Progenitor cell of endocrine pancreas (in vitro differentiated cells): Measurements from ENCODE around the gene GGT5. TPM values are rescaled to one million over a fixed set of nuclear protein-coding genes. Genes with fewer than 3 reads are reported as not detected.
A peak's percentile ranks its signal among the peaks of the same experiment; 100 is the strongest.
"Not testable (repeated sequence)": the region's sequence is repeated elsewhere in the genome, so short reads cannot be mapped to it uniquely, and the experiment has no call there.

ENCODE experiments used
- DNase-seq: peaks from one replicate; pipeline ENCODE4 v3.0.0; 2021; ENCODE audit warnings: low spot score; ENCODE audit not compliant: unreplicated experiment
- H3K27ac Mint-ChIP-seq: 2 replicates; pipeline ENCODE4 v1.8.0; 2021; ENCODE audit warnings: mild to moderate bottlenecking, moderate library complexity, mixed read lengths
- H3K27me3 Mint-ChIP-seq: 2 replicates; pipeline ENCODE4 v1.8.0; 2021; ENCODE audit warnings: mixed read lengths
- H3K36me3 Mint-ChIP-seq: 2 replicates; pipeline ENCODE4 v1.8.0; 2022; ENCODE audit warnings: mixed read lengths; ENCODE audit not compliant: insufficient read depth
- H3K4me1 Mint-ChIP-seq: 2 replicates; pipeline ENCODE4 v1.8.0; 2021; ENCODE audit warnings: low read depth, mixed read lengths
- H3K4me3 Mint-ChIP-seq: 2 replicates; pipeline ENCODE4 v1.8.0; 2021; ENCODE audit warnings: low read depth, mild to moderate bottlenecking, moderate library complexity, mixed read lengths
- H3K9me3 Mint-ChIP-seq: 2 replicates; pipeline ENCODE4 v1.8.0; 2021; ENCODE audit warnings: low read depth, mixed read lengths
- total RNA-seq: library from RNA; stranded (reverse); gene quantifications from 2 replicates; pipeline ENCODE4 v1.2.1, GENCODE V29; 2021
- TF ChIP-seq, protein P1 (sequence below): fragments of 200-600 bp; sonication (generic); IDR thresholded peaks from one replicate; pipeline ENCODE4 v1.5.0; 2021; ENCODE audit warnings: antibody characterized with exemption, mild to moderate bottlenecking; ENCODE audit not compliant: unreplicated experiment

Gene GGT5
- total RNA-seq, 1 donor from 2014 or later, result not detected

DNA sequence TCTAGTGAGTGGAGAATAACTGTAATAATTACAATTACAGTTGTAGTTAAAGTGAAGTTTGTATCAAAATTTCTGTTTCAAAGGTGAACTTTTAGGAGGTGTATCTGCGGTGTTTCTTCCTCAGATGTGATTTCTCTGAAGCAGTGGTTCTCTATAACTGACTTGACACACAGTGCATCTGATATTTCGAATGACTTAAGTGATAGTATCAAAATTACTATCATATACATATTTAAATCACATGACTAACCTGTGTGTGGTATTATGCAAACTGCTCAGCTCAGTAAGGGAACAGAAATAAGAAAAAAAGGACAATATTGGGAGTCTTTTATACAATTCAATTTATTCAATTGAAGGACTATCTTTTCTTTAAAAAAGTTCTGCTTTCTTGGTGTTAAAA, 28.1 kb upstream of the GGT5 start:
- not testable (repeated sequence) for DNase-seq, H3K27ac Mint-ChIP-seq, H3K36me3 Mint-ChIP-seq, H3K27me3 Mint-ChIP-seq, H3K9me3 Mint-ChIP-seq, H3K4me3 Mint-ChIP-seq
- peaks cover 23% of the 10 kb centered on the region for H3K4me1 Mint-ChIP-seq

DNA sequence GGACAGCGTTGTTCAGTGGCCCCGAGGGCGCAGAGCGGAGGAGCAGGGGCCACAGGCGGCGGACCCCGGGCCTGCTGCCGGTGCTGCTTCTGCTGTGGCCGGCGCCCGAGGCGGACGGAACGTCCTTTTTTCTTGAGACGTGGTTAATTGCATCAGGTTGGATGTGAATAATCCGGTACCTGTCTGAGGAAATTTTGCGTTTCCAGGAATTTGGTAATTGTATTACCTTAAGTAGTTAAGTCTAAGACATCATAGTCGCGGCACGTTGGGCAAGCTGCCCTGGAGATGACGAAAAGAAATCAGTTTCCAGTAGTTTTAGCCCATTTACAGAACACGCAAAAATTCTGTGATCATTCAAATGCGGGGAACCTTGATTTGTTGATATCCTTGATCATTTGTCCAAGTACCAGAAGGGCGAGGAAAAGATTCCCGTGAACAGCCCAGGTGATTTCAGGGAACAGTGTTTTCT, 26.5 kb upstream of the GGT5 start:
- H3K36me3 Mint-ChIP-seq, result no peaks in the 10 kb centered on the region
- peak overlapping the region; percentile 89 for H3K27ac Mint-ChIP-seq
- peak overlapping the region; percentile 85 for H3K4me3 Mint-ChIP-seq
- peaks cover 23% of the 10 kb centered on the region for H3K4me1 Mint-ChIP-seq
- no peak for DNase-seq
- TF ChIP-seq, protein P1, sequence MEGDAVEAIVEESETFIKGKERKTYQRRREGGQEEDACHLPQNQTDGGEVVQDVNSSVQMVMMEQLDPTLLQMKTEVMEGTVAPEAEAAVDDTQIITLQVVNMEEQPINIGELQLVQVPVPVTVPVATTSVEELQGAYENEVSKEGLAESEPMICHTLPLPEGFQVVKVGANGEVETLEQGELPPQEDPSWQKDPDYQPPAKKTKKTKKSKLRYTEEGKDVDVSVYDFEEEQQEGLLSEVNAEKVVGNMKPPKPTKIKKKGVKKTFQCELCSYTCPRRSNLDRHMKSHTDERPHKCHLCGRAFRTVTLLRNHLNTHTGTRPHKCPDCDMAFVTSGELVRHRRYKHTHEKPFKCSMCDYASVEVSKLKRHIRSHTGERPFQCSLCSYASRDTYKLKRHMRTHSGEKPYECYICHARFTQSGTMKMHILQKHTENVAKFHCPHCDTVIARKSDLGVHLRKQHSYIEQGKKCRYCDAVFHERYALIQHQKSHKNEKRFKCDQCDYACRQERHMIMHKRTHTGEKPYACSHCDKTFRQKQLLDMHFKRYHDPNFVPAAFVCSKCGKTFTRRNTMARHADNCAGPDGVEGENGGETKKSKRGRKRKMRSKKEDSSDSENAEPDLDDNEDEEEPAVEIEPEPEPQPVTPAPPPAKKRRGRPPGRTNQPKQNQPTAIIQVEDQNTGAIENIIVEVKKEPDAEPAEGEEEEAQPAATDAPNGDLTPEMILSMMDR, result no peak
- no peaks in the 10 kb centered on the region for H3K9me3 Mint-ChIP-seq
- no peaks in the 10 kb centered on the region for H3K27me3 Mint-ChIP-seq

DNA sequence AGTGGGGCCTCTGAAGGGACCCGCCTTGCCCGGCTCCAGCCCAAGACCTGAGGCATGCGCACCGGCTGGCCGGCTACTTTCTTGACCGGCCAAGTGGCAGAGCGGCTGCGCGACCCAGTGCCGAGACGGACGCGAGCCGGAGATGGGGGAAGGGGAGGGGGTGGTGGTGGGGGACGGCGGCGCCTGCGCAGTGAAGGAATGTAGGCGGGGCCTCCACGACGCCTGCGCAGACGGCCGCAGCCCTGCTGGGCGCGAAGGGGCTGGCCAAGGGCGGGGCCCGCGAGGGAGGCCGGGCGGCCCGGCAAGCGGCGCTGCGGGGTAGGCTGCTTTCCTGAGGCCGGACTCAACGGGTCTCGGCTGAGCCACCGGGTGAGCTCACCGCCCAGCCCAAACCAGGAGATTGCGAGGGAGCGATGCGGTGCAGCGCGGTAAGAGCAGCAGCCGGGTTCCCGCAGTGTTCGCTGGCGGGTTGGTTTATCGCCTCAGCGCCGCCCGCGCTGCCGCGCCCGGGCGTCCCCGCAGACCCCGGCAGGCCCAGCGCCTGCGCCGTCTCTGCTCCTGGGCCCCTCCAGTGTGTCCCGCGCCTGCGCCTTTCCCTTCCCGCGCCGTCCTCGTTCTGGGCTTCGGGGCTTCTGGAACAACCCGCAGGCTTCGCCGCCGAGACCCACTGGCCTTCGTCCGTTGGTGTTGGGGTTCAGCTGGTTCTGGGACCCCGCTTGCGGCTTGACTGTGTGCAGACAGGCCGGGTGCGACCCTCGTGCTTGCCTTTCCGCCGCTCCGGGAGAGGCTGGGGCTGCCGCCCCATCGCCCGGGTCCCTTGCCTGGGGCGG, 25.9 kb upstream of the GGT5 start, which contains the start of gene SPECC1L:
SPECC1L (plus strand) TSS at position 276 of the 830 bp plus-strand sequence. CDS start 31,401 bp downstream, outside the sequence.
- peaks cover 23% of the 10 kb centered on the region for H3K4me1 Mint-ChIP-seq
- no peaks in the 10 kb centered on the region for H3K27me3 Mint-ChIP-seq
- no peaks in the 10 kb centered on the region for H3K9me3 Mint-ChIP-seq
- peak within 1 kb of the TSS; percentile 85 for H3K4me3 Mint-ChIP-seq
- H3K36me3 Mint-ChIP-seq, result no peaks in the 10 kb centered on the region
- peak; percentile 94 for DNase-seq
- TF ChIP-seq, protein P1, result peak; percentile 6
- peak within 1 kb of the TSS; percentile 93 for H3K27ac Mint-ChIP-seq

DNA sequence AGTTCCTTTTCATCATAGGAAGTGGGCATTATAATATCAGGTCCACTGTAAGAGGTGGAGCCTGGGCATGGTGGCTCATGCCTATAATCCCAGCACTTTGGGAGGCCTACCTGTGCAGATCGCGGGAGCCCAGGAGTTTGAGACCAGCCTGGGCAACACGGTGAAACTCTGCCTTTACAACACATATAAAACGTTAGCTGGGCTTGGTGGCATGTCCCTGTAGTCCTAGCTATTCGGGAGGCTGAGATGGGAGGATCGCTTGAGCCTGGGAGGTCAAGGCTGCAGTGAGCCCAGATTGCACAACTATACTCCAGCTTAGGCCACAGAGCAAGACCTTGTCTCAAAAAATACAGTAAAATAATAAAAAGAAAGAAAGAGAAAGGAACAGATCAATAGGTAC, 21.6 kb upstream of the GGT5 start:
- not testable (repeated sequence) for H3K27me3 Mint-ChIP-seq, H3K4me3 Mint-ChIP-seq, H3K27ac Mint-ChIP-seq, H3K36me3 Mint-ChIP-seq, DNase-seq, H3K9me3 Mint-ChIP-seq
- H3K4me1 Mint-ChIP-seq, result peaks cover 10% of the 10 kb centered on the region

- TF ChIP-seq, protein P1, result no peak
- H3K36me3 Mint-ChIP-seq, result no peaks in the 10 kb centered on the region
- H3K27ac Mint-ChIP-seq, result no peak overlapping the region
- no peak overlapping the region for H3K4me3 Mint-ChIP-seq
- H3K4me1 Mint-ChIP-seq, result peaks cover 10% of the 10 kb centered on the region
- H3K9me3 Mint-ChIP-seq, result no peaks in the 10 kb centered on the region
- no peaks in the 10 kb centered on the region for H3K27me3 Mint-ChIP-seq
- DNase-seq, result no peak
Measured at GRCh38 chr22:24265734-24266133, 20.9 kb upstream of the GGT5 start.

DNA sequence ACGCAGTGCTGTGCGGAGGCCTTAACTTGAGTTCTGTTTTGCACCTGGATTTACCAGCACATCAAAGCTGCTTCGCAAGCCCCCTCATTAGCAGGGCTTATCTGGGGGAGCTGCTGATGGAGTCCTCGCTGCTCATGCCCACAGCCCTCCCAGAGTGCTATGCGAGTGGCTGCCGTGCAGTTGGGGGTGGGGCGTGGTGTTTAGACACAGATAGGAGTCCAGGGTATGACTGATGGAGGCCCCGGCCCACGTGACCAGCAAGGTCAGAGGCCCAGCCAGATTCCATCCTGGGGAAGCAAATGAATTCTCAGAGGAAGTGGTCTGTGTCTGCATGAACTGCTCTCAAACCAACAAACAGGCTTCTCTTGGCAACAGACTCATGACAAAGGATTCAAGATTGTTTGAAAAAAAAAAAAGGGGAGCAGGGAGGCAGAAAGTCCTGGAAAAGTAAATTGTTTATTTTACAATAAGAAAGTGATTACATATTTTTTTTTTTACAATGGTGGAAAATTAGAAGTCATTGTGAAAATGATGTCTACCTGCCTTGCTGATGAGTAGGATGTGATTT, 19.5 kb upstream of the GGT5 start:
- H3K4me3 Mint-ChIP-seq, H3K27me3 Mint-ChIP-seq, DNase-seq, H3K4me1 Mint-ChIP-seq, H3K36me3 Mint-ChIP-seq, H3K9me3 Mint-ChIP-seq: not testable (repeated sequence)
- H3K27ac Mint-ChIP-seq, result peak overlapping the region; percentile 92

DNA sequence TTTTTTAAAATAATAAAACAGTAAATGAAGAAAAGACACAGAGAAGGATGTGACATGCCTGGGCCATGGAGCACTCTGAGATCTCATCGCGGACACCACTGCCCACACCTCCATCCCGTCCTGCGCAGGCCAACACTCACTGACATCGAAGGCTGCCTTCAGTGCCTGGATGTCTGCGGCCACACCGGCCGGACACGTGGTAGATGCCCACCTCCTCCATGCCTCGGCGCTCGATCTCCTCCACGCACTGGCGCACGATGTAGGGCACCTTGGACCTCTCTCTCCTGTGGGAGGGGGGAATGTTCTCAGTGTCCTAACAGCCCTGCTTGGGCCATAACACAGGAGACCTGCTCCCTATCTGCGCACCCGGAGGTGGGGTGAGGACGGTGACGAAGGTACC, 18.6 kb upstream of the GGT5 start:
- H3K4me3 Mint-ChIP-seq, H3K4me1 Mint-ChIP-seq, H3K36me3 Mint-ChIP-seq, DNase-seq, H3K9me3 Mint-ChIP-seq, H3K27me3 Mint-ChIP-seq: not testable (repeated sequence)
- H3K27ac Mint-ChIP-seq, result peak overlapping the region; percentile 31

- H3K4me3 Mint-ChIP-seq, H3K27me3 Mint-ChIP-seq, H3K36me3 Mint-ChIP-seq, DNase-seq, H3K9me3 Mint-ChIP-seq, H3K4me1 Mint-ChIP-seq, H3K27ac Mint-ChIP-seq: not testable (repeated sequence)
Measured at GRCh38 chr22:24262185-24262749, 17.4 kb upstream of the GGT5 start.
